HAP-1 (cell line): Measurements from ENCODE around the gene SAFB.
A peak's percentile ranks its signal among the peaks of the same experiment; 100 is the strongest.

Source experiments
- DNase-seq, 2 experiments: peaks; one replicate each; pipeline ENCODE4 v3.0.0-alpha.2; 2016 to 2020; ENCODE audit warnings: low spot score in 2 of 2
- H3K27me3 ChIP-seq: fragments of 250-450 bp; sonication (Bioruptor Pico); 2 replicates; pipeline ENCODE4 v1.5.1; 2020; ENCODE audit warnings: low read depth, mild to moderate bottlenecking, moderate library complexity
- H3K36me3 ChIP-seq: fragments of 250-450 bp; sonication (Bioruptor Pico); replicated peaks from 2 replicates; pipeline ENCODE4 v1.5.1; 2020; ENCODE audit warnings: mild to moderate bottlenecking
- H3K4me1 ChIP-seq: fragments of 250-450 bp; sonication (Bioruptor Pico); 2 replicates; pipeline ENCODE4 v1.5.1; 2020; ENCODE audit warnings: mild to moderate bottlenecking
- H3K4me3 ChIP-seq: fragments of 250-450 bp; sonication (Bioruptor Pico); 2 replicates; pipeline ENCODE4 v1.5.1; 2020; ENCODE audit warnings: mild to moderate bottlenecking, moderate library complexity
- H3K9me3 ChIP-seq: fragments of 250-450 bp; sonication (Bioruptor Pico); 2 replicates; pipeline ENCODE4 v1.5.1; 2020; ENCODE audit warnings: mild to moderate bottlenecking, moderate library complexity
- in situ Hi-C: fragments of 300-500 bp; cut with MboI; formaldehyde crosslinking; loops from 3 replicates; pipeline ENCODE4 v1.14.3; 2020; ENCODE audit warnings: low sequenced_read_pairs, inconsistent platforms, mixed read lengths

Gene SAFB

DNA sequence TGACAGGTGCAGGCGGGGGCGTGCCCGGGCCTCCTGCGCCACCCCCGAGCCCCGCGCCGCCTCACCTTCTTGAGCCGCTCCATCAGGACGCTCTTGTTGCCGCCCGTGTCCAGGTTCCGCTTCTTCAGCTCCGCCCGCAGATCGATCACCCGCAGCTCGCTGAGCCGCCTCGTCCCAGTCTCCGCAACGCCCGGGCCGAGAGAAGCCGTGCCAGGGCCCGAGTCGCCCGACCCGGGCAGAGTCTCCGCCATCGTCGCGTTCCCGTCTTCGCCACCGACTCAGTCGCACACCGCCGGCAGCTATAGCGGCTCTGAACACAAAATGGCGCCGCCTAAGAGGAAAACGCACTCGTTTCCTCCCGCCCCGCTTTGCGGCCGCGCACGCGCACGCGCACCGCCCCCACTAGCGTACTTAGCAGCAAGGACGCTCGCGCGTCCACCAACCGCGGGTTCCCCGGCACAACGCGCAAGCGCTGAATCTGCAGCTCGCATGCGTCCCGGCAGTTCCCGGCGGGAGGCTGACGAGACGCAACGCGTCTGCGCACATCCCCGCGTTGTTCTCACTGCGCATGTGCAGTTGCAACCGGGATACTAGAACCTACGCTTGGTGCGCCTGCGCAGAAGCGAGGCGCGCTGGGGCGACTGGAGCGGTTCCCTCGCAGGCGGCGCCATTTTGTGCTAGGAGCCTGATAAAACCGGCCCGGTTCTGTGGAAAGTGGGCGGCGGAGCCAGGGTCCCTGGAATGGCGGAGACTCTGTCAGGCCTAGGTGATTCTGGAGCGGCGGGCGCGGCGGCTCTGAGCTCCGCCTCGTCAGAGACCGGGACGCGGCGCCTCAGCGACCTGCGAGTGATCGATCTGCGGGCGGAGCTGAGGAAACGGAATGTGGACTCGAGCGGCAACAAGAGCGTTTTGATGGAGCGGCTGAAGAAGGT is at the start of gene SAFB, which contains the start of gene SAFB2:
Gene SAFB (plus strand): TSS at position 619 of the 932 bp plus-strand sequence. CDS start 123 bp downstream, at position 742.
Gene SAFB2 (minus strand): TSS at position 312 of the 932 bp plus-strand sequence. CDS start 61 bp downstream, at position 251.
- peak within 1 kb of the TSS; percentile 100 for H3K4me3 ChIP-seq
- peaks cover 76% of the 10 kb centered on the region for H3K36me3 ChIP-seq
- H3K9me3 ChIP-seq = no peaks in the 10 kb centered on the region
- H3K27me3 ChIP-seq = no peaks in the 10 kb centered on the region
- peaks cover 22% of the 10 kb centered on the region for H3K4me1 ChIP-seq
- DNase-seq = peak; percentile 98
- in situ Hi-C loops = no loop called here

DNA sequence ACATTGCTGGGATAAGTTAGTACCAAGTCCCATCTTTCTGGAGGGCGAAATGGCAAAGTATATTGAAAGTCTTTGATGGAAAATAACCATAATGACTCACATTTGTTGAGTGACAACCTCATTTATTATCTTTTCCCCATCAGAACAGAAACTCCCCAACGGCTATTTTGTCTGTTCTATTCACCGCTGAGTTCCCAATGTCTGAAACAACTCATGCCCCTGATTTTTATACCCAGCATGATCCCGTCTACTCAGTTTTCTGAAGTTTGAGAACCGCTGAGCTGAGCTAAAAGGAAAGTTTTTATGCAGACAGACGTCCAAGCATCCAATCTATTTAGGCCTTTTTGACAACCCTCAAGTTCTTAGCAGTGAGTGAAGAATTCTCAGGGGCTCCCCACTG is 47.3 kb upstream of the SAFB start:
- H3K4me3 ChIP-seq = no peak overlapping the region
- in situ Hi-C loops = loop anchor here (10.0 kb wide), 1 partner anchor 541 kb away; no protein-coding TSS in a partner anchor
- no peaks in the 10 kb centered on the region for H3K27me3 ChIP-seq
- no peaks in the 10 kb centered on the region for H3K36me3 ChIP-seq
- peaks cover 9% of the 10 kb centered on the region for H3K4me1 ChIP-seq
- no peaks in the 10 kb centered on the region for H3K9me3 ChIP-seq
- no peak for DNase-seq

DNA sequence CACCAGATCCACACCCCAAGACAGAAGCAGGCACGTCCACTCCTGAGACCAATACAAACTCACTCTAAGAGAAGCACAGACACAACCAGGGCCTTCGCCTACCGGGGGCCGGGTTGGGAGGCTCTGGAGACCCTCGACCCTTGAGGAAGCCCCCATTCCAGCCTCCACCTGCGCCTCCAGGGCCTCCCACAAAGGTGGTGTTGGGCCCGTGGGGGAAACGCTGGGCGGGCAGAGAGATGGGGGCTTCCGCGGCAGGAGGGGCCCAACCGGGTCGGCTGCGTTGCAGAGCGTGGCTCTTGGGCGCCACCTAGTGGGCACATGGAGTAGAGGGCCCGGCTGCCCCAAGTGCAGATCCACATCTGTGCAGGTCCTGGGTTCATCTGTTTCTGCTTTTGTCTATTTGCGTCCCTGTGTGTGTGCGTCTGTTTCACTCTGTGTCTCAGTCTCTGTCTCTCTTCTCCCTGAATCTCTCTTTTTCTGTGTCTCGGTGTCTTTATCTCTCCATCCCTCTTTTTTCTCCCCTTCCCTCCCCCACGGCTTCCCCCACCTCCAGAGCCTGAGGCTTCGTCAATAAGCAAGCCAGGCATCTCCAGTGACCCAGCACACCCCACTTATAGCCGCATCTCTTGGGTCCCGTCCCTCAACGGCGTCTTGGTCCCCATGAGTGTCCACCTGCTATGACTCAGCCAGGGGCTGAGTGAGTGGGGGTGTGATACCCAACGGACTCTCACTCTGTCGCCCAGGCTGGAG is 44.6 kb upstream of the SAFB start:
- Histone ChIP-seq H3K4me1 (peaks cover 4% of the 10 kb centered on the region), H3K27me3 (no peaks in the 10 kb centered on the region), H3K36me3 (peaks cover 3% of the 10 kb centered on the region), H3K9me3 (no peaks in the 10 kb centered on the region), H3K4me3 (peak overlapping the region; percentile 12)
- DNase-seq = peak; percentile 60 to 87
- in situ Hi-C loops = loop anchor here (10.0 kb wide), 1 partner anchor 543 kb away; no protein-coding TSS in a partner anchor

DNA sequence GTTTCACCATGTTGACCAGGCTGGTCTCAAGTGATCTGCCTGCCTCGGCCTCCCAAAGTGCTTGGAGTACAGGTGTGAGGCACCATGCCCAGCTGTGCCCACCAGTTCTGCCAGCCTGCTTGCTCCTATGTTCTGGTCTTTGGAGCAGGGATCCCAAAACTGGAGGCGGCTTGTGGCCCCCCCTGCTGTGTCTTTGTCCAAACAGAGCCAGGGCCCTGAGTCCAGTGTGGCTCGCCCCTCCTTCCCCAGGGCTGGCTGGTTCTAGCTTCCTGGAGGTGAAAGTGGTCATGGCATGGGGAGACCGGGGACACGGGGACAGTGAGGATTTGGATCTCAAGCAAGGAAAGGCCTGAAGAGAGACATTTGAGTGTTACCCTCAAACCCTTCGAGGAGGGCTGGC is 43.6 kb upstream of the SAFB start:
- DNase-seq = no peak
- in situ Hi-C loops = loop anchor here (10.0 kb wide), 1 partner anchor 544 kb away; no protein-coding TSS in a partner anchor
- Histone ChIP-seq H3K4me3 (no peak overlapping the region), H3K36me3 (peaks cover 3% of the 10 kb centered on the region), H3K9me3 (no peaks in the 10 kb centered on the region), H3K4me1 (peaks cover 4% of the 10 kb centered on the region), H3K27me3 (no peaks in the 10 kb centered on the region)

DNA sequence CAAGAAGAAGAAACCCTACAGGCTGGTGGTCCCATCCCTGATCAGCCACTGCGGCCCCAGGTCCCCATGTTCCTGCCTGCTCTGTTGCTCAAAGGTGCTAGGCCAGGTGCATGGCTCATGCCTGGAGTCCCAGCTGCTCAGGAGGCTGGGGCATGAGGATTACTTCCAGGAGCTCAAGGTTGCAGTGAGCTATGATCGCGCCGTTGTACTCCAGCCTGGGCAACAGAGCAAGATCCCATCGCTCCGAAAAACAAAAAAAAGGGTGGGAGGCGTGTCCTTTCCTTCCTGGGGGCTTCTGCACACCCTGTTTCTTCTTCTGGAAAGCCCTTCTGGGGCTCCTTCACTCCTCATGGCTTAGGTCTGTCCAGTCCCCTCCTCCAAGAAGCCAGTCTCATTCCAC is 43.2 kb upstream of the SAFB start:
- peaks cover 4% of the 10 kb centered on the region for H3K4me1 ChIP-seq
- in situ Hi-C loops = loop anchor here (10.0 kb wide), 1 partner anchor 545 kb away; no protein-coding TSS in a partner anchor

DNA sequence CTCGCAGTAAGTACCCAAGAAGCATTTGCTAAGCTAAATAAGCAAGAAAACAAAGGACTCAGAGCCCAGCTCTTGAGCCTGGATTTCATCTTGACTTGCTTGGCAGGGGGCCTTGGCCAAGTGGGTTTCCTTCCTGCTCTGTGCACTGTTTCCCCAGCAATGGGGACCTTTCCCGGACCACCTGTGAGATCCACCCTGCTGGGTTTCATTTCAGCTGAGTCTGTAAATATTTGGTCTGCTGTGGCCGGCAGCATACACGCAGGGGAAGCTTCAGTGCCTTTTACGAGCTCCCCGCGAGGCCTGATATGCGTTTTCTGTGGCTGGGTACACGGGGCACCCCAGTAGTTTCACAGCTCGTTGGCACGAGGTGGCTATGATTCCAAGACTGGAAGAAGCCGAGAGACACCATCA is 42.7 kb upstream of the SAFB start:
- in situ Hi-C loops = no loop called here
- H3K36me3 ChIP-seq = peaks cover 7% of the 10 kb centered on the region
- no peaks in the 10 kb centered on the region for H3K9me3 ChIP-seq
- H3K27me3 ChIP-seq = no peaks in the 10 kb centered on the region
- DNase-seq = no peak
- no peak overlapping the region for H3K4me3 ChIP-seq
- peaks cover 4% of the 10 kb centered on the region for H3K4me1 ChIP-seq

More for the DNA sequence above, 43.2 kb upstream of the SAFB start:
- DNase-seq = no peak
- Histone ChIP-seq H3K27me3 (no peaks in the 10 kb centered on the region), H3K36me3 (peaks cover 5% of the 10 kb centered on the region), H3K9me3 (no peaks in the 10 kb centered on the region), H3K4me3 (no peak overlapping the region)

DNA sequence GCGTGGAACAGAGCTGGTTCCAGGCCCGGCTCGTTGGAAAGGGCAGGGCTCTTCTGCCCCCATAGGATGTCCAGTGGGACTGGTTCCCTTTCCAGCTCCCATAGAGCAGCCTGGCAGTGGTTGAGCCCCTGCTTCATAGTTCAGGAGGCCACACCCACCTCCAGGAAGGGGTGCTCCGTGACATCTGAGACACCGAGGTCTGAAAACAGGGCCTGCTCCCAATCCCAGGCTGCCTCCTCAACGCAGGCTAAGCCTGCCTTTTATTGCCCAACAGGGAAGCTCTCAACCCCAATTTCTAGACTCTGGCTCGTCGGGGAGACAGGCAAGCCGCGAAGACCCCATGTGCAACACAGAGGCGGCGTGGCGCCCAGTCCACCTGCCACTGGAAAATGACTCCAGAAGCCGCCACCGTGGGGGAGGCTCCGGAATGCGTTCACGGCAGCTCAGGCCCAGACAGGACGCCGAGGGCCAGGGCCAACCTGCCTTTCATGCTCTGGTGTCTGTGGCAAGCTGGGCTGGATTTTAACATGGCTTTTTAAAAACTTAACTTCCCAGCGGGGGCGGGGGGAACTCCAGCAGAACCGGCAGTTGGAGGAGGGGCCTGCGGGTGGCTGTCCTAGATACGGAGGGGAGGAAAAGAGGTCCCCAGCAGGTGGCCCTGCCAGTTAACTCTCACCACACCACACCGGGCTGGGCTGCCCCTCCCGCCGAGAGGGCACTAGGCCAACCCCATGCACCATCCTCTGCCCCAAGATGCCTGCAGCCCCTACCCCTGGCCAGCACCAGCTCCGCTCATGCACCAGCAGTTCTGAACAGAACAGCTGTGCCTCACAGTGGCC is 37.2 kb upstream of the SAFB start:
- Histone ChIP-seq H3K27me3 (no peaks in the 10 kb centered on the region), H3K4me3 (no peak overlapping the region), H3K4me1 (no peaks in the 10 kb centered on the region), H3K9me3 (no peaks in the 10 kb centered on the region), H3K36me3 (peaks cover 52% of the 10 kb centered on the region)
- no peak for DNase-seq
- in situ Hi-C loops = no loop called here

DNA sequence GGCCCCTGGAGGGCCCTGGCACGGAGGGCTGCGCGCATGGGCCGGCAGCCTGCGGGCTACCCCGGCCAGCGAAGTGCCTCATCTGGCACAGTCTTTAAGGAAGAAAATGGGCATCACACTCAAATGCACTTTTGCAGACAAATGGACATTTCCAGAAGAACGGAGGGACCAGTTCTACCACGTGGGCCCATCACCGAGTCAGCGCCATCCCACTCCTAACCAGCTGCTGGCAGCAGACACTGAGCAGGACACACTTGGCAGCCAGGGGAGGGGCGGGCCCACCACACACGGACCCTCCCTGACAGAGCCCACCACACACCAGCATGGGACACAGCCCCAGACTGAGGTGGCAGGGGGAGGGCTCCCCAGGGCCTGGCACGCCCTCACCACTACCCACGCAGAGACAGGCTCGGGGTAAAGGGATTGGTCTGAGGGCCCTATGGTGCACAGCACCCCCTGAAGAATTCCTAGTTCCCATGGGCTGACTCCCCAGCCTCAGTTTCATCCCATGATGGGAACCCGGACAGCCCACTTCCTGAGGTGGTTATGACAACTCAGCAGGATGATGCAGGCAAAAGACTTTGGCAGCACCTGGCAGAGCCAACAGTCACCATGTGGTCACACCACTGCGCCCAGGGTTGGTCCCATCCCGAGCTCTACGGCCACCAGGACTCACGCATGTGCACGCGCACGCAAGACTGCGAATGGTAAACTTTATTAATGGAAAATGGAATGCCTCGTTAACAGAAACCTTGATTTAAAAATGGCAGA is 36.4 kb upstream of the SAFB start:
- in situ Hi-C loops = no loop called here
- Histone ChIP-seq H3K4me1 (no peaks in the 10 kb centered on the region), H3K36me3 (peaks cover 58% of the 10 kb centered on the region), H3K4me3 (no peak overlapping the region), H3K27me3 (no peaks in the 10 kb centered on the region), H3K9me3 (no peaks in the 10 kb centered on the region)
- no peak for DNase-seq

DNA sequence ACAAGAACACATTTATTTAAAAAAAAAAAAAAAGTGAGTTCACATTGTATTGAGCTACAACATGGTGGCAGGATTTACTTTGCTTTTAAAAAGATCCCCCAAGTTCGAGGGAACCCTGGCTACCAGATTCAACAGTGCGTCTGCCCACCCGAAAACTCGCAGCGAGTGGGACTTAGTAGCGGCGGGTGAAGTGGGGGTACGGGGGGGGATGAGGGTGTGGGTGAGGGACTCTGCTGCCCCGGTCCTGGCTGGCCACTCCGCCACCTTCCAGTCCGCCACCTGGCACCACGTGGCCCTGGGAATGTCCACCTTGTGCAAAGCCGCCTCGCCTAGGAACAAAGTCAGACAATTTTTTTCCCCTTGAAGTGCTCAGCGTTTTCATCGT is 35.8 kb upstream of the SAFB start:
- DNase-seq = no peak
- Histone ChIP-seq H3K4me1 (no peaks in the 10 kb centered on the region), H3K27me3 (no peaks in the 10 kb centered on the region), H3K36me3 (peaks cover 62% of the 10 kb centered on the region), H3K4me3 (no peak overlapping the region), H3K9me3 (no peaks in the 10 kb centered on the region)
- in situ Hi-C loops = no loop called here

DNA sequence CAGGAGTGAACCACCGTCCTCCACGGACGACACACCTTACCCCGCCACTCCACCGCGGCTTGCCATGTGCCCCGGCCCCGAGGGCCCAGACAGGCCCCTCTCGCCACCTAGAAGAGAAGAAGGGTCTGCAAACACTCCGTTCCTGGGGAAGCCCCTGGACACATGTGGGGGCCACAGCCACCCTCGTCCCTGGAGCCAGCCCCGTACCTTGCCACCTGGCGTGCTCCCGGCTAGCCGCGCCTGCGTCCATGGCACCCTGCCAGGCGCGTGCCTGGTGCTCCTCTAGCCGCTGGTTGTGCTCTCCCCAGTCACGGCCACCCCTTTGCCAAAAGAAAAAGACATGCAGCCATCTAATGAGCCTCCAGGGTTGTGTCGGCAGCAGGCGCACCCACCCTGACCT is 35.2 kb upstream of the SAFB start:
- in situ Hi-C loops = no loop called here
- H3K9me3 ChIP-seq = no peaks in the 10 kb centered on the region
- no peaks in the 10 kb centered on the region for H3K4me1 ChIP-seq
- H3K36me3 ChIP-seq = peaks cover 66% of the 10 kb centered on the region
- DNase-seq = no peak
- no peak overlapping the region for H3K4me3 ChIP-seq
- no peaks in the 10 kb centered on the region for H3K27me3 ChIP-seq

DNA sequence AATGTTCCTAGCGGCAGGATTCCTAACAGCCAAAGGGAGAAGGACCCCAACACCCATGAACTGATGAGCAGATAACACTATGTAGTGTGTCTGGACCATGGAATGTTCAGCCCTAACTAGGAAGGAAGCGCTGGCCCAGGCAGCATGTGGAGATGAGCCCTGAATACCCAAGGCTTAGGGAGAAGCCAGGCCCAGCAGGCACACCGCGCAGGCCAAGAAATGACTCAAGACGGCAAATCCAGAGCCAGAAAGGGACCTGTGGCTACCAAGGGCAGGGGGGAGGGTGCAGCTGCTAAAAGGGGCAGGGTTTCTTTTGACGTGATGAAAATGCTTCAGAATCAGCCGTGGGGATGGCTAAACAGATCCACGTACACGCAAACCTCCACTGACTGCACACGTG is 34.4 kb upstream of the SAFB start:
- H3K4me1 ChIP-seq = no peaks in the 10 kb centered on the region
- no peaks in the 10 kb centered on the region for H3K9me3 ChIP-seq
- H3K4me3 ChIP-seq = no peak overlapping the region
- in situ Hi-C loops = no loop called here
- H3K27me3 ChIP-seq = no peaks in the 10 kb centered on the region
- peaks cover 73% of the 10 kb centered on the region for H3K36me3 ChIP-seq
- no peak for DNase-seq

DNA sequence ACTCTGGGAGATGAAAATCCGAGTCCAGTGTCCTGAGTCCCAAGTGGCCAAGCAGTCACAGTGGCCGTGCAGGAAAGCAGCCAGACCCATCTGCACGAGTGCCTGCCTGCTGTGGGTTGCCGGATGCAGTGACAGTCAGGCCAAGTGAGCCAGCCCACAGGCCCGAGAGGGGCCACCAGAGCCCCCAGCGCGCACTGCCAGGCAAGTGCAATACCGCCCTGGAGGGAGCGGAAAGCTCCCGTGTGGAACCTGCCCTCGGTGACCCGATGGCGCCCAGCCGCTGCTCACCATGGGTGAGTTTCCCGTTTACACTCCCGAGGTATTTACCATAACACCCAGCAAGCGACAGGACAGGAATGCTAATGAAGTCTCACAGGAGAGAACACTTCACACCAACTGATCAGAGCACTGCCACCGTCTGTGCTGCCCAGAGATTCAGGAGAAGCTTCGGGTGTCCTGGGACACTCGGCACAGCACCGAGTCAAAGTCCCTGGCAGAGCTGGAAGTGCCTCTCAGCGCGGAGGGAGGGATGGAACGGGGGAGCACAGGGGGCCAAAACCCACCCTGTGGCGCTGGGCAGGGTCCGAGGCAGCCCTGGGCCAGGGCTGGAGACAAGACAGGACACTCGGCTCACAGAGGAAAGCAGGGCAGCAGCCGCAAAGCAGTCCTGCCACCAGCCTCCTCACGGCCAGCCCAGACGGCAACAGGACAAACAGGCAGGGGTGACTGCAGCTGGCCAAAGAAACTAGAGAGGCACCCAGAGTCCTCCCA is 33.8 kb upstream of the SAFB start:
- no peaks in the 10 kb centered on the region for H3K27me3 ChIP-seq
- no peaks in the 10 kb centered on the region for H3K4me1 ChIP-seq
- no peaks in the 10 kb centered on the region for H3K9me3 ChIP-seq
- in situ Hi-C loops = no loop called here
- DNase-seq = no peak
- H3K4me3 ChIP-seq = no peak overlapping the region
- peaks cover 80% of the 10 kb centered on the region for H3K36me3 ChIP-seq
